Loucy (cell line): ENCODE measurements around the gene POLR2L.
A peak's percentile ranks its signal among the peaks of the same experiment; 100 is the strongest.

Source experiments
- H2AFZ ChIP-seq: fragments of 200-600 bp; sonication (generic); 2 replicates; pipeline ENCODE4 v1.6.0; 2016; ENCODE audit warnings: antibody characterized with exemption, mild to moderate bottlenecking, low read length, moderate library complexity
- H3F3A ChIP-seq: fragments of 200-600 bp; 2 replicates; pipeline ENCODE4 v1.6.0; 2016; ENCODE audit warnings: antibody characterized with exemption, low read depth, mild to moderate bottlenecking
- H3K27me3 ChIP-seq: fragments of 200-600 bp; sonication (generic); 2 replicates; pipeline ENCODE4 v1.6.1; 2014; ENCODE audit warnings: low read length, mild to moderate bottlenecking; ENCODE audit not compliant: insufficient read depth, poor library complexity, severe bottlenecking
- H3K36me3 ChIP-seq: fragments of 200-600 bp; sonication (generic); 2 replicates; pipeline ENCODE4 v1.6.1; 2016; ENCODE audit warnings: low read length; ENCODE audit not compliant: insufficient read depth
- H3K4me1 ChIP-seq: fragments of 200-600 bp; sonication (generic); 2 replicates; pipeline ENCODE4 v1.5.1; 2014; ENCODE audit warnings: low read length, mild to moderate bottlenecking; ENCODE audit not compliant: insufficient read depth, poor library complexity, severe bottlenecking
- H3K4me2 ChIP-seq: fragments of 200-600 bp; sonication (generic); 2 replicates; pipeline ENCODE4 v1.6.0; 2014; ENCODE audit warnings: antibody characterized with exemption, low read length, low read depth, mild to moderate bottlenecking; ENCODE audit not compliant: poor library complexity, severe bottlenecking
- H3K4me3 ChIP-seq: fragments of 200-600 bp; sonication (generic); 2 replicates; pipeline ENCODE4 v1.5.1; 2014; ENCODE audit warnings: low read length, mild to moderate bottlenecking, mixed read lengths; ENCODE audit not compliant: poor library complexity, severe bottlenecking
- H3K79me2 ChIP-seq: fragments of 200-600 bp; sonication (generic); 2 replicates; pipeline ENCODE4 v1.6.1; 2014; ENCODE audit warnings: low read length; ENCODE audit not compliant: insufficient read depth
- H3K9ac ChIP-seq: fragments of 200-600 bp; sonication (generic); 2 replicates; pipeline ENCODE4 v1.6.0; 2014; ENCODE audit warnings: mild to moderate bottlenecking, low read depth, low read length, moderate library complexity; ENCODE audit not compliant: poor library complexity, severe bottlenecking
- H3K9me2 ChIP-seq: fragments of 200-600 bp; sonication (generic); replicated peaks from 2 replicates; pipeline ENCODE4 v1.6.1; 2016; ENCODE audit warnings: low read depth, low read length, mixed read lengths
- H3K9me3 ChIP-seq: fragments of 200-600 bp; sonication (generic); 2 replicates; pipeline ENCODE4 v1.6.1; 2014; ENCODE audit warnings: mild to moderate bottlenecking, antibody characterized with exemption, low read length, low read depth; ENCODE audit not compliant: insufficient read depth
- H4K20me1 ChIP-seq: fragments of 200-600 bp; sonication (generic); 2 replicates; pipeline ENCODE4 v1.6.0; 2014; ENCODE audit warnings: antibody characterized with exemption, low read length, mild to moderate bottlenecking; ENCODE audit not compliant: insufficient read depth, poor library complexity, severe bottlenecking
- EZH2phosphoT487 ChIP-seq: fragments of 200-600 bp; IDR thresholded peaks from 2 replicates; pipeline ENCODE4 v1.6.1; 2018; ENCODE audit warnings: antibody characterized with exemption, mild to moderate bottlenecking, moderate library complexity, borderline replicate concordance
- TF ChIP-seq, protein P1 (sequence below): fragments of 200-600 bp; sonication (generic); conservative IDR thresholded peaks from 2 replicates; pipeline ENCODE4 v1.5.1; 2014; ENCODE audit warnings: mild to moderate bottlenecking, antibody characterized with exemption, low read length

The POLR2L gene

DNA sequence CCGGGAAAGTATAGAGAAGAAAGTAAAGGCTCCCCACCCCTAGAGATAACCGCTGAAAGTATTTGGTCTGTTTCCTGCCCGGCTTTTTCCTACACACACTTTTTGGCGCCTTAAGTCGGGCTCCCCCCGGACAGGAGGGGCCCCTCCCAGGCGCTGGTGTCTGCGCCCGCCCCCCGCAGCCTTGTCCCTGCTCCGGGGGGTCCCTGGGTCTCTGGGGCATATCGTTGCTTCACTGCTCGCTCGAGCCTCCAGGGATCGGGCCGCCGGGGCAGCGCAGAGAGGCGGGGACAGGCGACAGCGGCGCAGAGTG lies 15.5 kb downstream of the POLR2L start:
- Histone ChIP-seq H3K9ac (peak overlapping the region; percentile 88), H3K9me2 (no peaks in the 10 kb centered on the region), H2AFZ (peak overlapping the region; percentile 85), H3K79me2 (peaks cover 12% of the 10 kb centered on the region; the same call in 1 of the 2 replicates), H3F3A (no peaks in the 10 kb centered on the region), H4K20me1 (peaks cover 5% of the 10 kb centered on the region), H3K36me3 (no peaks in the 10 kb centered on the region), H3K27me3 (no peaks in the 10 kb centered on the region), H3K4me2 (peak overlapping the region; percentile 92), H3K4me1 (peaks cover 25% of the 10 kb centered on the region), H3K4me3 (peak overlapping the region; percentile 81), H3K9me3 (no peaks in the 10 kb centered on the region)
- TF ChIP-seq EZH2phosphoT487 = no peak
- TF ChIP-seq, protein P1, sequence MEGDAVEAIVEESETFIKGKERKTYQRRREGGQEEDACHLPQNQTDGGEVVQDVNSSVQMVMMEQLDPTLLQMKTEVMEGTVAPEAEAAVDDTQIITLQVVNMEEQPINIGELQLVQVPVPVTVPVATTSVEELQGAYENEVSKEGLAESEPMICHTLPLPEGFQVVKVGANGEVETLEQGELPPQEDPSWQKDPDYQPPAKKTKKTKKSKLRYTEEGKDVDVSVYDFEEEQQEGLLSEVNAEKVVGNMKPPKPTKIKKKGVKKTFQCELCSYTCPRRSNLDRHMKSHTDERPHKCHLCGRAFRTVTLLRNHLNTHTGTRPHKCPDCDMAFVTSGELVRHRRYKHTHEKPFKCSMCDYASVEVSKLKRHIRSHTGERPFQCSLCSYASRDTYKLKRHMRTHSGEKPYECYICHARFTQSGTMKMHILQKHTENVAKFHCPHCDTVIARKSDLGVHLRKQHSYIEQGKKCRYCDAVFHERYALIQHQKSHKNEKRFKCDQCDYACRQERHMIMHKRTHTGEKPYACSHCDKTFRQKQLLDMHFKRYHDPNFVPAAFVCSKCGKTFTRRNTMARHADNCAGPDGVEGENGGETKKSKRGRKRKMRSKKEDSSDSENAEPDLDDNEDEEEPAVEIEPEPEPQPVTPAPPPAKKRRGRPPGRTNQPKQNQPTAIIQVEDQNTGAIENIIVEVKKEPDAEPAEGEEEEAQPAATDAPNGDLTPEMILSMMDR = no peak

DNA sequence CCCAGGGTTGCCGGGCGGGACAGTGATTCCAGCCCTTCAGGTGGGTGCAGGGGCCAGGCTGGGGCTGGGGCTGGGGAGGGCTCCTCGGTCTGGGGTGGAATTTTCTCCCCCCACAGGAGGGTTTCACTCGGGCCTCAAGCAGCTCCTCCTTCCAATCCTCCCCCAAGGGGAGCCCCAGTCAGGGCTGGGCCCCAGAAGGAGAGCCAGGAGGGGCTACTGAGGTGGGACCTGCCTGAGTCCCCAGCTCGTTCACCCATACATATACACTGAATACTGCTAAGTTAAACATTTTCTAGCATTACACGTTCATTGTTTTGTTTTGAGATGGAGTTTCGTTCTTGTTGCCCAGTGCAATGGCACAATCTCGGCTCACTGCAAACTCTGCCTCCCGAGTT lies 16.1 kb downstream of the POLR2L start:
- Histone ChIP-seq H3K4me2 (peak overlapping the region; percentile 92), H3K4me3 (peak overlapping the region; percentile 81), H3K36me3 (no peaks in the 10 kb centered on the region), H4K20me1 (peaks cover 10% of the 10 kb centered on the region), H3K4me1 (peaks cover 25% of the 10 kb centered on the region), H3K27me3 (no peaks in the 10 kb centered on the region), H3K9me3 (no peaks in the 10 kb centered on the region), H3K9me2 (no peaks in the 10 kb centered on the region), H3K9ac (peak overlapping the region; percentile 88), H3F3A (no peaks in the 10 kb centered on the region), H3K79me2 (peaks cover 18% of the 10 kb centered on the region), H2AFZ (peak overlapping the region; percentile 85; the same call in 1 of the 2 replicates)
- TF ChIP-seq, protein P1 = no peak
- TF ChIP-seq EZH2phosphoT487 = no peak

DNA sequence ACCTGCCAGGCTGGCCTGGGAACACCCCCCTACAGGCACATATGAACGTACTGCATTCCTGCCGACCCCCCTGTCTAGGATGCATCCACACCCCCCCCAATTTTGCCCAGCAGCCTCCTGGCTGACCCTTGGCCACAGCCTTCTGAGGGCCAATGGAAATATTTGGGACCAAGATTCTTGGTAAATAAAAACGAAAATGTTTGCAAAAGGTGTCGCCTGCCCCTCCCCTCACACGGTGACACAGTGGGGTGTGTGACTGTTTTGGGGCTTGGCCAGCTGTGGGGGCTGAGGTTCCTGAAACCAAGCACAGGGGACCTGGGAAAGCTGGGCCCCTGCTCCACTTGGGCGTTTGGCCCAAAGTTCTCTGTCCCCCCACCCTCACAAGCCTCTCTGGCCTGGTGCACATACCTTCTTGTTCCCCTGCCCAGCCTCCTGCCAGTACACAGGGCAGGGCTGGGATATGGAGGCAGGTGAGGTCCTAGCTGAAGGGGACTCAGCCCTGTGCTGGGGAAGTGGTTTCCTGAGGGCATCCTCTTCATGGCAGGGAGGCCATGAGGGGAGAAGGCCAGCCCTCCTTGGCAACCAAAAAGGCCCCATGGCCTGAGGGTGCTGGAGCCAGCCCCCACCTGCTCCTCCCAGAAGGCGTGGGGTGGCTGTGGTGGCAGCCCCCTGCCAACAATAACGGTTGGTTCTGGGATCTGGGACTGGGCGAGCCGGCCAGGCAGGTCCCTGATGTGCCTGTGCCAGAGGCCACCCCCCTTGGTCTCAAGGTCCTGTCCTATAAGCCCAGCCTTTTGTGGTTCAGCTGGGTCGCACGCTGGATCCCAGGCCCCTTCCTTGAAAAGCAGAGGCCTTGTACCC lies 16.7 kb downstream of the POLR2L start:
- Histone ChIP-seq H3K9ac (peak overlapping the region; percentile 88), H2AFZ (no peak overlapping the region), H3K9me2 (no peaks in the 10 kb centered on the region), H3K4me2 (peak overlapping the region; percentile 92), H3K9me3 (no peaks in the 10 kb centered on the region), H3K4me3 (no peak overlapping the region), H3K36me3 (no peaks in the 10 kb centered on the region), H3K79me2 (peaks cover 24% of the 10 kb centered on the region), H3K27me3 (no peaks in the 10 kb centered on the region), H3F3A (no peaks in the 10 kb centered on the region), H4K20me1 (peaks cover 16% of the 10 kb centered on the region), H3K4me1 (peaks cover 30% of the 10 kb centered on the region)
- TF ChIP-seq, protein P1 = no peak
- TF ChIP-seq EZH2phosphoT487 = no peak
